IPS DF 4.7 (cell line): Measurements from ENCODE around the gene ARHGEF33.

Source experiments
- DNase-seq: peaks from one replicate; pipeline ENCODE4 v3.0.0-alpha.2; 2013; ENCODE audit warnings: low spot score; ENCODE audit errors: extremely low read depth

The ARHGEF33 gene

DNA sequence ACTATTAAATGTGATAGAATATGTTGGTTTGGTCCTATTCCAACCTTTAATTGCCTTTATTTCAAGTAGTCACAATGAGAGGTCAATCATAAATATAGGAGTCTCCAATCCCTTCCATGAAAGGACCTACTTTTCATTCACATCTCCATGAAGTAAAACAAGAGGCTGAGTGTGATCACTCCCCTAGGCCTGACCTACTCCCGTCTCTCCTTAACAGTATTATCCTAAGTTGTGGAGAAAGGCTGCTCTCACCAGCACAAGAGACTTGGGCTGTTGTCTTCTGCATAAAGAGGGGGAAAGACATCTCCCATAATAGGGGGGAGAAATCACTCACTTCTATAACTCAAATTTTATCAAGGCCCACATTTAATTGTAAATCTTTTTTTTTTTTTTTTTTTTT lies 125.7 kb downstream of the ARHGEF33 start:
- DNase-seq, result no peak

DNA sequence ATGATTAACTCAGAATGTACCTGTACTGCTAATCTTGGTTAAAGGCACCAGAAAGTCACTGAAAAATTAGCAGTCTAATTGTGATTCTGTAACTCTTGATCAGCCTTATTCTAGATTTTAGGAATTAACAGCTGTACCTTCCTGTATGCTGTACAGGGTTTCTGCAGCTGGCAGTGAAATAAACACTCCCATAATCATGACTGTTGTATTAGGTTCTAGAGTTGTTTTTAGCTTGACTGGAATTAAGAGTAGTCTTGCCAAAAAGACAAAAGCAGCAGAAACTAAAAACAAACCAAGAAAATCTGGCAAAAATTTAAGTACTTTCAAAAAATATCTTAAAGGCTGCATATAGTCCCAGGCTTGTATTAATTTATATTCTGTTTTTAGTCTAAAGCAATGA lies 127.7 kb downstream of the ARHGEF33 start:
- DNase-seq, result no peak

DNA sequence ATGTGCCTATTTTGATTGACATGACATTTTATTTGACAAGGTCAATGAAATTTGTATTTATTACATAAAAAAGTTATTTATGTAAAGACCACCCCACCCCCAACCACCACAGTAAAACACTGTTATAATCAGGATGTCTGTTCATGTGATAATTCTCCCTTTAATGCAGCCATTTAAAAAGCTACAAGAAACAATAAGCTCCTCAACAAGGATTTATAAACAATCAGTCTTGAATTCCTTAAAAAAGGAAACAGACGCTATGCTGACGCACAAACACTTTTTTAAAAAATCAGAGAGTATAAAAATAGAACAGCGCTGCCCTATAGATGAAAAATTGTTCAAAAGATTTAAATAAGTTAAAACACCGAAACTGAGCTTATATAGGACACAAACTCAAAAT lies 129.0 kb downstream of the ARHGEF33 start:
- no peak for DNase-seq

DNA sequence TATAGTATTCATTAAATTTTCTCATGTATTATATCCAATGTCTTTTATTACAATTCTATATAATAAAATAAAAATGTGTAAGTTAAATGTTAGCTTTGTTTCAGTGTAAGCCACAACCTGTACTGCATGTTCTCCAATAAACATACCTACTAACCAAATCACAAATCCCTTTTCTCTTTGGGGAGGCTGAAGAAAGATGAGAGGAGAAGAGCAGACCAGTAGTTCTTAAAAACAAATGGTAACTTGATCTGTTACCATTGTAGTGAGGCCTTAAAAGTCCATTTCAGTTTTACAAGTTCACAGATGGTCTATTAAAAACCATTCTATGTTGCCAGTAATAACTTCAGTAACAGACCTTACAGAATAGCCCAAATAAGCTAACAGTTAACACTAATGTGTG lies 130.7 kb downstream of the ARHGEF33 start:
- no peak for DNase-seq

DNA sequence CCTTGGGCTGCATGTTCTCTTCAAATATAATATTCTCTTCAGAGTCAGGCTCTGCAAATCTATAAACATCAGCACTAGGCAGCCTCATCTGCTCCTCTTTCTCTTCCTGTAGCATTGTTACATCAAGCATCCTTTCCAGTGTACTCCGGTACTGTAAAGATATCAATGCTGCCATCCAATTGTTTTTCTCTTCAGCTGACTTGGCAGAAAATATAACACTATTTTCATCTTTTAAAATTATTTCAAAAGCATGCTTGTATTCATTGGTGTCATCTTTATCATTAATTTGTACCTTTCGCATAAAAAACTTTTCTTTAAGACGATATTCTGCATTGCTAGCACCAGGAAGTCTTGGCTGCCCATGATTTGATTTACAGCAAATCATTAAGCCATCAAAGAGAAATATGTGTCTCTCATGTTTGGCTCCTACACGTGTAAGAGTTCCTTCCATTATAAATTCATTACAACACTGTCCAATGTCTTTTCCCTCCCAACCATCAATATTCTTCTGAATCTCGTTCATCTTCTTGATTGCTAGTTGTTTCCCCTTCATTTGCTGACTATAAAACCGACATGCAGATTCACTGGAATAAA lies 133.1 kb downstream of the ARHGEF33 start:
- no peak for DNase-seq

DNA sequence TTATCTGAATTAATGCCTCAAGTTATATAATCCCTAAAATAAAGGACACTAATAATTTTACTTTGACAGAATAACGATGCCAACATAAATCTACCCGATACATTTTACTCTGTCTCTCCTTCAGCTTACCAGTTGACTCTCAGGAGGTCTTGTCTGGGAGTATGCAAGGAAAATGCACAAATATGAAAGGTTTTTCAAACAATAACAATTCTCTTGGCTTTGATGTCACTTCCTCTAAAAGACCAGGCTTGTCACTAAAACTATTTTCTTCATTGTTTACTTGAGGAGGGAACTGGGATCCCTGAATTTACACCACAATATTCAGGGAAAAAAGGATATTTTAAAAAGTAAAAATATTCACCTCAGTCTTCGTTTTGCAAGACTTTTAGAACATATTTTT lies 134.0 kb downstream of the ARHGEF33 start:
- no peak for DNase-seq

DNA sequence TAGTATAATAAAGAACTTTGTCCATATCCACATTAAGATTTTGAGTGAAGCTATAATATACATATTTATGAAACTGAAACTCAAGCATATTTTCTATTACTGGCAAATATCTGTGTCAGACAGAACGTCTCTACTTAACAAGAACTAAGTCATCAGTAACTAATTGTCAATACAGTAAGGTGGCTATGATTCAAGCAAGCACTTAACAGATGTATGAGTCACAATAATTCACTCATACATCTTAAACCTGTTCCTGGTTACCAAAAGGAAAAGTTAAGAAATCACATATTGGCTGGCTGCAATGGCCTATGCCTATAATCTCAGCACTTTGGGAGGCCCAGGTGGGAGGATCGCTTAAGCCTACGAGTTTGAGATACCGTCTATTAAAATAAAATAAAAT lies 135.2 kb downstream of the ARHGEF33 start:
- DNase-seq, result no peak
